Stimulated activated CD4-positive, alpha-beta T cell treated with anti-CD3 and anti-CD28 coated beads, Interleukin-1b, Interleukin-23, amount 100 ng/mL, for 24 hours (primary cell): Measurements from ENCODE around the gene KRT10.
"Not testable (repeated sequence)": the region's sequence is repeated elsewhere in the genome, so short reads cannot be mapped to it uniquely, and the experiment has no call there.

Experiments used
- DNase-seq, 4 experiments: peaks; one replicate each; pipeline ENCODE4 v3.0.0-alpha.2; 2020; ENCODE audit warnings: low read depth in 4 of 4, low spot score in 1 of 4

The KRT10 gene

GRCh38 chr17:40833882-40834281 is 11.5 kb upstream of the KRT10 start:
- no peak for DNase-seq

GRCh38 chr17:40832840-40833239 is 10.4 kb upstream of the KRT10 start:
- DNase-seq, result no peak

GRCh38 chr17:40830085-40830776 is 7.8 kb upstream of the KRT10 start:
- DNase-seq, result no peak

- no peak for DNase-seq
These were observed 6.1 kb upstream of the KRT10 start for GRCh38 chr17:40828454-40829044.

- no peak for DNase-seq
These were observed 5.5 kb upstream of the KRT10 start for GRCh38 chr17:40827746-40828453.

- no peak for DNase-seq
These were observed 3.2 kb upstream of the KRT10 start for GRCh38 chr17:40825599-40825998.

- DNase-seq, result no peak
These were observed 1.8 kb upstream of the KRT10 start for GRCh38 chr17:40824015-40824832.

GRCh38 chr17:40821536-40821935 is 878 bp downstream of the KRT10 start:
- no peak for DNase-seq

GRCh38 chr17:40820228-40820838 is 2.1 kb downstream of the KRT10 start:
- no peak for DNase-seq

- no peak for DNase-seq
These were observed 2.8 kb downstream of the KRT10 start for GRCh38 chr17:40819528-40820125.

GRCh38 chr17:40818733-40819527 is 3.5 kb downstream of the KRT10 start:
- peak; percentile 60 to 77 (median 74) for DNase-seq

- no peak for DNase-seq
These were observed 4.1 kb downstream of the KRT10 start for GRCh38 chr17:40818343-40818732.

GRCh38 chr17:40817103-40817682 is 5.2 kb downstream of the KRT10 start:
- no peak for DNase-seq

GRCh38 chr17:40816569-40816968 is 5.8 kb downstream of the KRT10 start:
- no peak for DNase-seq

- DNase-seq, result no peak
These were observed 7.0 kb downstream of the KRT10 start for GRCh38 chr17:40815381-40815780.

GRCh38 chr17:40814657-40815056 is 7.8 kb downstream of the KRT10 start:
- not testable (repeated sequence) for DNase-seq

GRCh38 chr17:40813804-40814203 is 8.6 kb downstream of the KRT10 start:
- no peak for DNase-seq

- DNase-seq, result no peak
These were observed 9.8 kb downstream of the KRT10 start for GRCh38 chr17:40812639-40813038.

- no peak for DNase-seq
These were observed 11.9 kb downstream of the KRT10 start for GRCh38 chr17:40810494-40810893.
